Measurements from ENCODE around the gene DPP7. TPM values are rescaled to one million over a fixed set of nuclear protein-coding genes. Genes with fewer than 3 reads are reported as not detected.

The DPP7 gene
- total RNA-seq, 4 donors from 2014 or later: 41.1 to 109 (median 62.4) TPM

DNA sequence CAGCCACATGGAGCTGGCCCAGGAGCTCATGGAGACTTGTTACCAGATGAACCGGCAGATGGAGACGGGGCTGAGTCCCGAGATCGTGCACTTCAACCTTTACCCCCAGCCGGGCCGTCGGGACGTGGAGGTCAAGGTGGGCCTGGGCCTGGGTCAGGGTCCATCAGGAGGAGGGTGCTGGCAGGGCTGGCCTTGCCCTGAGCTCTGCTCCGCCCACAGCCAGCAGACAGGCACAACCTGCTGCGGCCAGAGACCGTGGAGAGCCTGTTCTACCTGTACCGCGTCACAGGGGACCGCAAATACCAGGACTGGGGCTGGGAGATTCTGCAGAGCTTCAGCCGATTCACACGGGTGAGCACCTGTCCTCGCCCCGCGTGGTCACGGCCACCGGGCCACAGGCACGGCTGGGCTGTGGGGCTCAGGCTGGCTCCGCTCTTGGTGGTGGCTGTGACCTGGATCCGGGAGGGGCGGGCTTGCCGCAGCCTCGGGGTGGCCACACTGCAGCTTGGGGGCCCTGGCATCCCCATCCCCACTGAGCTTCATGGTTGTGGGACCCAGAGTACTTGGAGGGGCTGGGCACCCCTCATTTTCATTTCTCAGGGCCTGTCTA lies 7.1 kb downstream of the DPP7 start:
- 94% methylated on average over 6 of the region's 27 CpGs; no CpG with 5 or more reads in 1 of the 2 donors for WGBS, 2 donors
- DNase-seq: no peak
- TF ChIP-seq, protein P1, sequence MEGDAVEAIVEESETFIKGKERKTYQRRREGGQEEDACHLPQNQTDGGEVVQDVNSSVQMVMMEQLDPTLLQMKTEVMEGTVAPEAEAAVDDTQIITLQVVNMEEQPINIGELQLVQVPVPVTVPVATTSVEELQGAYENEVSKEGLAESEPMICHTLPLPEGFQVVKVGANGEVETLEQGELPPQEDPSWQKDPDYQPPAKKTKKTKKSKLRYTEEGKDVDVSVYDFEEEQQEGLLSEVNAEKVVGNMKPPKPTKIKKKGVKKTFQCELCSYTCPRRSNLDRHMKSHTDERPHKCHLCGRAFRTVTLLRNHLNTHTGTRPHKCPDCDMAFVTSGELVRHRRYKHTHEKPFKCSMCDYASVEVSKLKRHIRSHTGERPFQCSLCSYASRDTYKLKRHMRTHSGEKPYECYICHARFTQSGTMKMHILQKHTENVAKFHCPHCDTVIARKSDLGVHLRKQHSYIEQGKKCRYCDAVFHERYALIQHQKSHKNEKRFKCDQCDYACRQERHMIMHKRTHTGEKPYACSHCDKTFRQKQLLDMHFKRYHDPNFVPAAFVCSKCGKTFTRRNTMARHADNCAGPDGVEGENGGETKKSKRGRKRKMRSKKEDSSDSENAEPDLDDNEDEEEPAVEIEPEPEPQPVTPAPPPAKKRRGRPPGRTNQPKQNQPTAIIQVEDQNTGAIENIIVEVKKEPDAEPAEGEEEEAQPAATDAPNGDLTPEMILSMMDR (IDR thresholded peaks at IDR 0.05): no peak
- TF ChIP-seq POLR2A (IDR thresholded peaks at IDR 0.05): no peak
- Histone ChIP-seq H3K27ac (no peak overlapping the region), H3K9me3 (no peaks in the 10 kb centered on the region), H3K4me1 (peaks cover 0 to 4% (median 0%) of the 10 kb centered on the region in 3 donors), H3K27me3 (no peaks in the 10 kb centered on the region), H3K36me3 (peaks cover 39 to 100% (median 45%) of the 10 kb centered on the region in 3 donors), H3K4me3 (no peak overlapping the region)
- intact Hi-C loops (cut with DNase I): no loop called here

DNA sequence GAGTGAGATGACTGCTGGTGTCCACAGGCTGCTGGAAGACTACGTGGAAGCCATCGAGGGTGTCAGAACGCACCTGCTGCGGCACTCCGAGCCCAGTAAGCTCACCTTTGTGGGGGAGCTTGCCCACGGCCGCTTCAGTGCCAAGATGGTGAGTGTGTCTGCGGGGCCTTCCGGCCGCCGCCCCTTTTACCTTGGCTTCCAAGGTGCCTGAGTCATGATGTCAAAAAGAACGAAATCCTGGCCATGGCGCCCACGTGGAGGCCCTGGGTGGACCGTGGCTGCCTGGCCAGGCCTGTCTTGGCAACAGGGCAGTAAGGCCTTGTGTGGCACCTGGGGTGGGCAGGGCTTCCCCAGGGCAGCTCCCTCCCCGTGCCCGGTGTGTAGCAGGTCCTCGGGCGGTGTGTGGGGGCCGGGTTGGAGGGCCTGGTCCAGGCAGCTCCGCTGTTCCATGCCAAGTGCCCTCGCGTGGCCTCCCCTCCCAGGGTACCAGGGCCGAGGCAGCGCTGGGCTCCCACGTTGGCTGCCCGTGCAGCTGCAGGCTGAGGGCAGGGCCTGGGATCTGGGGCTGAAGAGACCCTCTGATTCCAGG lies 7.8 kb downstream of the DPP7 start:
- no peaks in the 10 kb centered on the region for H3K9me3 ChIP-seq
- DNase-seq: no peak
- TF ChIP-seq POLR2A (IDR thresholded peaks at IDR 0.05): no peak
- TF ChIP-seq, protein P1 (IDR thresholded peaks at IDR 0.05): no peak
- H3K4me1 ChIP-seq: peaks cover 0 to 4% (median 0%) of the 10 kb centered on the region in 3 donors
- WGBS, 2 donors: 53 to 77% methylated on average over 7 to 8 of the region's 27 CpGs
- peaks cover 43 to 100% (median 47%) of the 10 kb centered on the region in 3 donors for H3K36me3 ChIP-seq
- no peak overlapping the region for H3K27ac ChIP-seq
- H3K4me3 ChIP-seq: no peak overlapping the region
- no peaks in the 10 kb centered on the region for H3K27me3 ChIP-seq
- intact Hi-C loops (cut with DNase I): no loop called here

DNA sequence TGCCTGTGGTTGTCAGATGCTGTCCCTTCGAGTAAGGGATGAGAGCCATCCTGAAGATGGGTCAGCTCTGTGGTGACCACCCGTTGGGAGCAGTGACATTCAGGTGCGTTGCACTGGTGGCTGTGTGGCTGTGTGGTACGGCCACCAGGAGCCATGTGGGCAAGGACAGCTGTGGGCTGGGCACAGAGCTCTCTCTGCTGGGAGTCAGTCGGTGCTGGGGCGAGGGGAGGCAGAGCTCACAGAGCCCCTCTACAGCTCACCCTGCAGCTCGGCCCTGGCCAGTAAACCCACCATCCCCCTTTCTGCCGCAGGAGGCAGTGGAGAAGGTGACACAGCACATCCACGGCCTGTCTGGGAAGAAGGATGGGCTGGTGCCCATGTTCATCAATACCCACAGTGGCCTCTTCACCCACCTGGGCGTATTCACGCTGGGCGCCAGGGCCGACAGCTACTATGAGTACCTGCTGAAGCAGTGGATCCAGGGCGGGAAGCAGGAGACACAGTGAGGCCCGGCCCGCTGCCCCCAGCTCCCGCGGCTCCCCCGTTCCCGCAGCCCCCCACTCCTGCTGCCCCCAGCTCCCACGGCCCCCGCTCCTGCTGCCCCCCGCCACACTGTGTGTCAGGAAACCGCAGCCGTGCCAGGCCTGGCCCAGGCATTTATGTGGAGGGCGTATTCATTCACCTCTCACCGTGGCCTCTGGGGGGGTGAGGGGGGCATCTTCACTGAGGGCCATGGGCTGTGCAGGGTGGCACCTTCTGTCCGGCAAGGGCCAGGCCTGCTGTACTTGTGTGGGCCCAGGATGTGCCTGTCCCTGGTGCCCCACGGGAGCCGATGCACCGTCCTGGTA lies 8.5 kb downstream of the DPP7 start:
- Histone ChIP-seq H3K36me3 (peaks cover 50 to 100% (median 51%) of the 10 kb centered on the region in 3 donors), H3K4me3 (no peak overlapping the region), H3K9me3 (no peaks in the 10 kb centered on the region), H3K4me1 (peaks cover 0 to 4% (median 0%) of the 10 kb centered on the region in 3 donors), H3K27ac (no peak overlapping the region), H3K27me3 (no peaks in the 10 kb centered on the region)
- DNase-seq: no peak
- WGBS, 2 donors: 85% methylated on average over 4 of the region's 31 CpGs; no CpG with 5 or more reads in 1 of the 2 donors
- TF ChIP-seq, protein P1 (IDR thresholded peaks at IDR 0.05): no peak
- no peak for TF ChIP-seq POLR2A (IDR thresholded peaks at IDR 0.05)
- intact Hi-C loops (cut with DNase I): no loop called here

DNA sequence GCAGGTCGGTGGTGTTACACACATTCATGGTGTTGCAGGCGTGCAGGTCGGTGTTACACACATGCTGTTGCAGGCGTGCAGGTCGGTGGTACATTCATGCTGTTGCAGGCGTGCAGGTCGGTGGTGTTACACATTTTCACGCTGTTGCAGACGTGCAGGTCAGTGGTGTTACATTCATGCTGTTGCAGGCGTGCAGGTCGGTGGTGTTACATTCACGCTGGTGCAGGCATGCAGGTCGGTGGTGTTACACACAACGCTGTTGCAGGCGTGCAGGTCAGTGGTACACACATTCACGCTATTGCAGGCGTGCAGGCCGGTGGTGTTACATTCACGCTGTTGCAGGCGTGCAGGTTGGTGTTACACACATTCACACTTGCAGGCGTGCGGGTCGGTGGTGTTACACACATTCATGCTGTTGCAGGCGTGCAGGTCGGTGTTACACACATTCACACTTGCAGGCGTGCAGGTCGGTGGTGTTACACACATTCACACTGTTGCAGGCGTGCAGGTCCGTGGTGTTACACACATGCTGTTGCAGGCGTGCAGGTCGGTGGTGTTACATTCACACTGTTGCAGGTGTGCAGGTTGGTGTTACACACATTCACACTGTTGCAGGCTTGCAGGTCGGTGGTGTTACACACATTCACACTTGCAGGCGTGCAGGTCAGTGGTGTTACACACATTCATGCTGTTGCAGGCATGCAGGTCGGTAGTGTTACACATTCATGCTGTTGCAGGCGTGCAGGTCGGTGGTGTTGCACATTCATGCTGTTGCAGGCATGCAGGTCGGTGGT lies 11.1 kb downstream of the DPP7 start:
- Histone ChIP-seq H3K36me3 (peaks cover 53 to 100% (median 56%) of the 10 kb centered on the region in 3 donors), H3K27ac (no peak overlapping the region), H3K4me3 (no peak overlapping the region), H3K4me1 (peaks cover 0 to 4% (median 0%) of the 10 kb centered on the region in 3 donors), H3K9me3 (no peaks in the 10 kb centered on the region), H3K27me3 (no peaks in the 10 kb centered on the region)
- intact Hi-C loops (cut with DNase I): no loop called here
- 86 to 90% methylated on average over 26 to 29 of the region's 37 CpGs for WGBS, 2 donors
- TF ChIP-seq, protein P1 (IDR thresholded peaks at IDR 0.05): no peak
- no peak for TF ChIP-seq POLR2A (IDR thresholded peaks at IDR 0.05)
- no peak for DNase-seq
